GM18858 (cell line): ENCODE results near the gene SETBP1.

ENCODE experiments used
- ATAC-seq: cut with Tn5 transposase; IDR thresholded peaks from one replicate; pipeline ENCODE4 v1.9.1; 2021; ENCODE audit not compliant: unreplicated experiment

Gene SETBP1

DNA sequence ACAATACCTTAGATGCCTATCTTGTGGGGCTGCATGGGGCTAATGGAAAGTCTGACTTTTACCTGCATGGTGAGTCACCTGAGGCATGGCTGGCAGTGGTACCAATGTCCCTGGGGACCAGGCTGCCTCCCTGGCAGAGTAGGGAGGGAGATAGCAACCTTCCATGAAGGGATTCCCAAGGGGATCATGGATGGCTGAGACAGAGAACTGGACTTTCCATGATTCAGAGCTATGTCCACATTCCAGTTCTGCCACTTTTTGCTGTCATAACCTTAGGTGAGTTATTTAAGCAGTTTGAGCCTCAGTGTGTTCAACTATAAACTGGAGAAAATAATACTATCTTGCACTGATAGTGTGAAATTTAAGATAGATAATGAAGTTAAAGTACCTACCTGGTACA, 178.6 kb downstream of the SETBP1 start:
- ATAC-seq, result no peak

DNA sequence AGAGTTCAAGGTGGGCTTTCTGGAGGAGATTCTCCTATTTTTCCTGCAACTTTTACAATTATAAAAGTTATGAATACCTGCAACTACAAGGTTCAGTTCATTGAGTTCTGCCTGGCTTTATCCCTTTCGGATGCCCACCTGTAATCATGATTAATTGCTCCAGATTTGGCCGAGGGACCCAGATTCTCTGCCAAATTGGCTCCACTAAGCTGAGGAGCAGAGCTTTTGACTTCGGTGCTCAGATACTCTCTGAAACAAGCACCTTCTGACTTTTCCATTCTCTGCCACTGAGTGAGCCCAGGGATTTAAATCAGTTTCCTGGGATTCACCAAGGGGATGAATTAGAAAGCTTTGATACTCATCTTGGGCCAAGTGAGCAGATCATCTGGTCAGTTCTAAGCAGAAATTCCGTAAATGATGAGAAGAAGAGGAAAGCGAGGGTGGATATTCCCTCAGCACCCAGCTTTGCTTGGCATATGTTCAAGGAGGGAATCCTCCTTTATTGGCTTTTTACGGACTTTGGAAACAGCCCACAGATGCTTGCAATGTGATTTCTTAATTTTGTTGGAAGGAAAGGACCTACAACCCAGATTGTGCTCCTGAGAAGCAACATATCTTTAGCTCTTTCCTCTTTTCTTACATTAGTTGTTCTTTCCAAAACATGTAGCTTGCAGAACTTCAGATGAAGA, 179.2 kb downstream of the SETBP1 start:
- ATAC-seq, result no peak

DNA sequence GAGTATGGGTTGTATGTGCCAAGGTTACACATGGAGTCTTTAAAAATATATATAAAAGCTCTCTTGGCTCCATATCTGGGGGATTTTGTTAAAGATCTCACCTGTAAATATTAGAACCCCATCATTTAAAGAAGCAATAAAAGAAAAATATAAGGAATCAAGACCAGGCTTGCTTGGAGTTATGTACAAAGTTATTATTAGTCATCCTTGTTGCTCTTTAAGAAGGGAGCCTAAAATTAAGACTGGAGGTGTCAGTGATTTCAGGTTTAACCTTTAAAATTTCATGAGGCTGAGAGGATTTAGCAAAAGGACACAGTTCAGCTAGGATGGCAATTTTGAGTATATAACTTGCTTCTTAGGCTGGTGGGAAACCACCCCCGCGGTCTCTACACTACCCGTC, 181.4 kb downstream of the SETBP1 start:
- no peak for ATAC-seq

DNA sequence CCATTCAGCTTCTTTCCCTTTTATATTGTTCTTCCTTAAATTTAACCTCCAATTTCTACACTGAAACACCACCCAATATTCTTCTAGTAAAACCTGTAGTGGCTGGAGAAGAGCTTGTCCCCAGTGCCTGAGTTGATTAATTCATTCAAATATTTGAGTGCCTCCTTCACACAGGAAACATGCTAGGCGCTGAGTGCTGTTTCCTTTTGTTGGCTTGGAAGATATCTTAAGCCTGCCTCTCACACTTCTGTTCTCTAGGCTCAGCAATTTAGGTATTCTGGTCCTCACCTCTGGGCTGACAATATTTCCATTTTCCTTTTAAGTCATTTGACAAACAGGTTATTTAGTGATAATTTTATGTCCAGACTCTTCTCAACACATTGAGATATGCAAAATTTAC, 185.4 kb downstream of the SETBP1 start:
- ATAC-seq, result no peak

DNA sequence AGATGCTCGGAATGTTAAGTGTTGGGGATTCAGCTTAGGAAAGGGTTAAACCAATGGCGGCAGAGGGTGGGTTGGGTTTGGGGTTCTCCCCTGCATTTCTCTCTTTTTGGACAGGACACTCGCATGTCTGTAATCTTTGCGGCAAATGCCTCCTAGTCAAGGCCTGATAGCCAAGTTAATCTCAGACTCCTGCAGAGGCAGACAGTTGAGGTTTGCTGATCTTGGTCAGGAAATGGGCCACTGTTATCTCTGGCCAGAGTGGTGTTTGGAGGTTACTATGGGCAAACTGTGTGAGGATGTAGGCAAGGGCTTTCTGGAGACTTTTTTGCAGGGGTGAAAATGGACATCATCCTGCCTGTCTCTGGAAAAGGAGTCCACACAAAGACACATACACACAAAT, 188.8 kb downstream of the SETBP1 start:
- no peak for ATAC-seq

DNA sequence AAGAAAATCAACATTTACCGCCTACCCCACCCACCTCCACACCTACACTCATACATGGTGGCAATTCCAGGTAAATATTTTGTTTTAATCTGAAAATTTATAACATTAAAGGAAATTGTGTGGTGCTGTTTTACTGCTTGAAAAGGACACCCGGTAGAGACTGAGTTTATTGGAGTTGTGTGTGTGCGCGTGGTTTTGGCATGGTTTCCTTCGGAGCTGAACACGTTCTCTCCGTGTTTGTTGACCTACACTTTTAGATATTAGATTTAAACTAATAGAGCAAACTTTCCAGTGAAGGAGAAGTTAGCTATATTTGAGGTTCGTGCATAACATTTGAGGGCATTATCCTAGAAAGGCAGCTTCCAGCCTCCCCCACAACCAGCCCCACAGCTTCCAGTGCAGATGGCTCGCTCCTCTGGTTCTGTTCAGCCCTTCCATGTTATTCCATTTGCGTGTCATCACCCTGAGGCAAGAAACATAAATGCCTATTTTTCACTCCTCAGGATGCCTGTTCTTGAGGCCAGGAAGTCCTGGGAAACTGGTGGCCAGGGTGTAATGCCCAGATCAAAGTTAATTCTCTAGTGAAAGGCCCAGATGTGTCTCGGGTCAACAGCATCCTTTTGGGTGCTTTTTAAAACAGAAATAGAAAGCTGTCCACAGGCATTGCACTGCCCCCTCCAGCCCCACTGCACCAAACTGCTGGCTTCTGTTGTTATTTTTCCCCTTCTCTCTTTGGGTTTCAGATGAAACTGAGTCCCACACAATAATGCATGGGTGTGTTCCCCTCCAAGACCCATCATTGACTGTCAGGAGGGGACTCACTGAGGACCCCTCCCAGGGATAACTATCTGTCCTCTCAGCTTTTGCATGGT, 190.2 kb downstream of the SETBP1 start:
- peak; percentile 27 for ATAC-seq

DNA sequence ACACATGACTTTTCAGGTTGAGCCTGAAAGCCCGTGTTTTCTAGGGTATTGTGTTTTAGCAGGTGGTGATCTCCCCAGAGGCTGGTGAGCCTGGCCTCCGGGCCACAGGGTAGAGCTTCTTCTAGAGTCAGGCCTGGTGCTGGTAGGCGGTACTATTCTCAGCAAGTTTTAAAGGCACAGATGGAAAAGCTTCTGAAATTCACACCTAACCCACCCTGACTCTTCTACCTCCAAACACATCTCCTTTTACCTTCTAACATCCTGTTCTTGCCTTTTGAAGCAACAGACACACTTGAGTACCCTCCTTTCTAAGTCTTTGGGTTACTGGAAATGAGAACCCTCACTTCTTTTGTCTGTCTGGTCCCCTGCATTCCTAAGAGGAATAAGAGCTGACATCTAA, 191.1 kb downstream of the SETBP1 start:
- ATAC-seq, result peak; percentile 84

DNA sequence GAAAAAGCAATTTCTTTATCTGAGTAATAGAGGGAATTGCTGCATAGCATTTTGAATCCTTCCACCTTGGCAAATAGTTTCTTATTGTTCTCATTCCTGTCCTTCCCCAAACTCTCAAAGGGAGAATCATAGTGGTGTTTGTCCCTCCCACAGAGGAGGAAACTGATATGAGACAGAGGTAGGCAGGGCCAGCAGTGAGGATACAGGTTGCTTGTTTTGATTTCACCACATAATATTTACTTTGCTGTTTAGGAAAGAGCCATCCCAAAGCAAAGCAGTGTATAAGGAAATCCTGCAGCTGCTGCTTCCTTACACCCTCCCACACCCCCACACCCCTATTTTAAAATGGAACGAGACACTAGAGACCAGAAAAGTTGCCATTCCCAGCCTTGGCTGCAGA, 195.3 kb downstream of the SETBP1 start:
- no peak for ATAC-seq

DNA sequence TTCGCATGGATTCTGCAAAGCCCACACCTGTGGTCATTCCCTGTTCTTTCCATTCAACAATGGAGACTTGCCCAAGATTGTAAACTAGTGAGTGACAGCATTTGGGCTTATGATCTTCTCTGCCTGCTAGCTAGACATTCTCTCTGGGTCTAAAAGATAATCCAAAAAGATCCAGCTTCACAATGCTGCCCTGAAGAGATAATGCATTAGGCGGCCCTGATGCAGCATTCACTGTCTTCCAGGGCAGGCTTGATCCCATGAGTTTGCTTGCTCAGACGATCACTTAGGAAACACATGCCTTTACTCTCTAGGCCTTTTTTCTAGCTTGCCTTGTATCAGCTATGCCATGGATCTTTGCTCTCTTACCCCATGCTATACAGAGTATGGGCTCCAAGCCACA, 196.1 kb downstream of the SETBP1 start:
- ATAC-seq, result no peak

DNA sequence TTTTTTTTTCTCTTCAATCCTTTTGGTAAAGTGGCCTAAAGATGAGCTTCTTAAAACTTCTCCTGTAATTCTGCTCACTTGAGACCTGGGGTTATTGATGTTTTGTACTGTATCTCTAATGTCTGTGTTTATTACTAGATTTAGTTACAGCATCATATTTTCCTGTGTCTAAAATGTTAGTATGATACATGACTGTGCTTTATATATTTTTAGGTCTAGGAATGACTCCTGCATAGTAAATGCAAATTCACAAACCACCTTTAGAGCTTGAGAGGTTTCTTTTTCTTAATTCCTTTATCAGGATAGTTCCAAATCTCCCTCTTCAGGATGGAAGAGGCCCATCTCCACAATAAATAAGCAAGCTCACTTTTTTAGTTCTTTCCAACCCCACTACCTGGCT, 197.6 kb downstream of the SETBP1 start:
- ATAC-seq, result no peak

DNA sequence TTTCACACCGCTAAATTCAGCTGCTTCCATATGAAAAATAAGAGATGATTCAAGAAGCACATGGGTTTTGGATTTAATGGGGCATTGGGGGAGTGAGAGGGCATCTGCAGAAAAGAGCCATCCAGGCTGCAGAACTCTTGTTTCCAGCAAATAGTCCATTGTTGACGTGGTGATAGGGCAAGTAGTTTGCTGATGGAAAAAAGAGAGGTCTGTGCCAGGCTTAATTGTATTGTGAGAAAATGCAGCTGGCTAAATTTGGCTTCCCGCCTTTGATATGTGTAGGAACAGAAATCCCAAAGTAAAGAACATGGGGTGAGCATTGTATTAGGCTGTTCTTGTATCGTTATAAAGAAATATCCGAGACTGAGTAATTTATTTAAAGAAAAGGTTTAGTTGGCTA, 199.5 kb downstream of the SETBP1 start:
- ATAC-seq, result no peak

DNA sequence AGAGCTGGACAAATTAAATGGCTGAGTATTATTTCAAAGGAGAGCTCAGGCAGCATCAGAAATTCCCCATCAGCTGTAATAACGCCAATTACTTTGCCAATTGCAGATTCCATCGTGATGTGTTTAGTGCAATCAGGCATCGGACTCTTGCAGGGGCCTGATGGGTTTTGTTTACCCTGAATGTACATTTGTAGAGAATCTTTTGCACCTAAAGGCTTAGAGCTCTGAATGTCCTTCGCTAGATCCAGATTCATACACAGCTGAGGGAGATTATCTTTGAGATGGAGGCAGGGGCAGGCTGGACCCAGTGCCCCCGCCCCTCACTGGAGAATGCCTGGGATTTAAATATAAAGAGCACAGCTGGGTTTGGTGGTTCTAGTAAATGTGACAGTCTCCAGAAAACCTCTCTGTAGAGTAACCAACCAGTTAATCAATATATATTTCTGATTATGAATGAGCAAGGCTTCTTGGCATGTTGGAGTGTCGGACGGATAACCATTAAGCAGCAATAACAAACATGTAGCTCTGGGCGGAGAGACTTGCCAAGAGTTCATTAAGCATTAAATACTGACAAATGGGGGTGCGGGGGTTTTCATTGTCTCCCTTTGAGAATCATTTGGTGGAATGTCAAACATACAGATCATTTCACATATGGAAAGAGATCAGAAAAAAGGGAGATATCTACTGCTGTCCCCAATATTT, 200.9 kb downstream of the SETBP1 start:
- no peak for ATAC-seq

DNA sequence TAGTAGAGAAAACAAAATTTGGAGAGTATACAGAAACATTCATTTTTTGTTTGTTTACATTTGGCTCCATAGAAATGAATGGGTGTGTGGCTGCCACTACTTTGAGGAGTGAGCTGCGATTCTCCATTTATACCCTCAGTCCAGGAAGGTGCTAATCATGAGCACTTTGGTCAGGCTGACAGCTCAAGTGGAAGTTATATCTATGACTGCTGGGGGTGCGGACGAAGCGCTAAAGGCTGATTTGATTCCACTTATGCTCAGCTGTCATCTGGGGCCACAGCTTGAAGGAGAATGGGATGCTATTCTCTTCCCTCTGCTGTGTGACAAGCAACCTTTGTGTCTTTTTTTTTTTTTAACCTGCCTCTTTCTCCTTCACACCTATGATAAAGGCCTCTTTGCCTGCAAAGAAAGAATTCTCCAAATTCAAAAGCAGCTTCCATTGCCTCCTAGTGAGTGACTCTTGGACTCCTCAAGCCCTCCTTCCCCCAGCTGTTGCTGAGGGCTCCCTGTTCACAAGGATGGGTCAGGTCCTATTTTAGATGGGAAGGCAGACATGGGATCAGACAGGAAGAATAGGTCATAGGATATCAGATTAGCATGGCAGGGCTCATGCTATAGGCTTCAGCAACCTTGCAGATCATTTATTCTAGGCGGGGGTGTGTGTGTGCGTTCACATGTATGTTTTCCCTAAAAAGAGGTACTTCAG, 201.6 kb downstream of the SETBP1 start:
- no peak for ATAC-seq

DNA sequence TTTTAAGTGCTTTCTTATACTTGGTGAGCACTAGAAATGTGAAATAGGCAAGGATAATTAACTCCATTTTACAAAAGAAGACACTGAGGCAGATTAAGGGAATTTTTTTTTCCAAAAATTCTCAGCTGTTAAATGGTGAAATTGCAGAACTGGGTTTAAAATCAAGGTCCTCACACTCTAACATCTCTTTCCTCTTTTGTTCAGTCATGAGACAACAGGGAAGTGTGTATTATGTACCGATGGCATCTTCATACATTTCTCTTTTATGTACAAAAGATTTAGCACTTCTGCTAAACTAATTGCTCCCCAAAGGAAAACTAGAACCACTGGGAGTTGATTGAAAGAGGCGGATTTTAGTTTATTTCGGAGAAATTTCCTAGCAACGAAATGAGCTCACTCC, 203.0 kb downstream of the SETBP1 start:
- ATAC-seq, result no peak

DNA sequence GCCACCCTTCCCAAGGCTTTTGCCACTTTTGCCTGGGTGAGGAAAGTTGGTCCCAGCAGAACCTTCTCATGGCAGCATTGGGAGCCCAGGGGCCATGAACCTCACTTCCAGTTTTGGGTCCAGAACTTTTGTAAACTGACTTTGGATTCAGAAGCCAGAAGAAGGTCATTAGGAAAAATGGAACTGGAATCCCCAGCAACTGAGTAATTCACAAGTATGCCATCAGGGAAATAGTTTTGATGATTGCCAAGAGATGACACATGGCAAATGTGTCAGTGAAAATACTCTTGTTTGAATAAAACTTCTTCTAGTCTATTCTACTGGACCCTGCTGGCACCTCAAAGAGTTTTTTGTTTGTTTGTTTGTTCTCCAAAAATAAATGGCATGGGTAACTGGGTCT, 203.7 kb downstream of the SETBP1 start:
- no peak for ATAC-seq

DNA sequence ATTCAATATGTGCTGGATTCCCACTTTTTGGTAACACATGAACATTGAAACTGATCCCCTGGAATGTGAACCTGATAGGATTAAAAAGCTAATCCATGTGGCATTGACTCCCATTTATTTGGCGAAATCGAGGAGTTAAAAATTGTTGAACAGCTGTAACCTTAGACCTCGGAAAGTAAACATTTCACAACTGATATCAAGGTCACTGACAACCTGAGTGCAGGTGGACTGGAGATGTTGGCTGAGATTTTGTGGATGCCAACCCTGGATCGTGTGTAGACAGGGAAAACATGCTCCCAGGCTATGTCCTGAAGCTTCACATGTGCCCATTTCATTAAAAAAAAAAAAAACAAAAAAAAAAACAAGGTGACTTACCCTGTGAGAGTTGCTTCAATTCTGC, 204.8 kb downstream of the SETBP1 start:
- ATAC-seq, result no peak

DNA sequence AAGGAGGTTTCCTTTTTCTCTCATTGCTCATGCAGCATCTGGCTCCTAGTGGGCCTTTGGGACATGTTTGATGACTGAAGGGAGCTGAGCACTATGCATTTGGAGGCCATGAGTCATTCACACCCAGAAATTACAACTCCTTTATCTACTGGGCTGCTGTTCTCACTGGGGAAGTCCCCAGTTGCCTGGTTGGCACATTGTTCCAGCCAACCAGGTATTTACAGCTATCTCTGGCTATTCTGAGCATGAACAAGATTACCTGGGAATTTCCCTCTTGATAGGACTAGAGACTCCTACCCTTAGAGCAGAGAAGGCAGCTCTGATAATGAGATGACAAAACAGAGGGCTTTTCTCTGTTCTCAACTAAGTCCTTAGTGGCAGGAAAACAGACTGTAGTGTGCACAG, 206.5 kb downstream of the SETBP1 start:
- ATAC-seq, result peak; percentile 96

DNA sequence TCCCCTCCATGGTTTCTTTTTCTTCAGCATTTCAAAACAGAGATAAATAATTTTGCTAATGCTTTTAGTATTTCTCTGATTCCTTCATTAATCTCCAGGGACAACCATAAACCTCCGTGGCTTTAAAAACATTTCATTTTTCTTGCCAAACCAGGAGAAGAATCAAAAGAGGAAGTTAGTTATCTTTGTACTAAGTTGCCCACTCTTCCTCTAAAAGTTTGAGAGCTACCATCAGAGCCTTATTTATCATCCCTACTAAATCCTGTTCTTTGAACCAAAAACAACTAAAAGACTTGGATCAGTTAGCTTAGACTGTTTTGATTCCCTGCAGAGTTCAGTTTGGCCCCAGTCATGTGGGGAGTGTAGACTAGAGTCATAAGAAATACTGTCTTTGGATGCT, 208.4 kb downstream of the SETBP1 start:
- ATAC-seq, result no peak

DNA sequence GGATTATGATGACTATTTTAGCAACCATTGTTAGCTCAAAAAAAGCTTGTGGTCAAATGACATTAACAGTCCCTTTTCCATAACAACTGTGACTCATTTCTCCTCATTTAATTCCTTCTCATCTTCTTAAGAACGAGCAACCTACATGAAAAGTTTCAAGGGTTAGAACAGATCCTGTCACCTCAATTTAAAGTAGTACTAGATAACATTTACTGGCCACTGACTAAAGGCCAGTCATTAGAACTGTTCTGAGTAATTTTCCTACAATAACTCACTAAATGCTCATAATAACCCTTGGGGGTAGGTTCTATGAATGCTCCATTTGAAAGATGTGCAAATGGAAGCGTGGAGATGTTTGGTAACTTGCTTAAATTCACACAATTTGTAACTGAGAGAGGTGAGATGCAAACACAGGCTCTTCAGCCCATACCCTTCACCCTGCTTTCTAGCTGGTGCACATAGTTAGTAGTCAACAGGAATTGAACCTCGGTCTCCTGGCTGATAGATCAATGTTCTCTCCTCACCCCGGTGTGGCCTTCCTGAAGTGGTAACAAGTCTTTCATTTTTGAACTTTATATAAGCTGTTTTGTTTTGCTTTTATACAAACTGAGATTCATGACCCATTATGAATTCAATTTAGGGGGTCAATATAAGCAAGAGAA, 212.5 kb downstream of the SETBP1 start:
- no peak for ATAC-seq

DNA sequence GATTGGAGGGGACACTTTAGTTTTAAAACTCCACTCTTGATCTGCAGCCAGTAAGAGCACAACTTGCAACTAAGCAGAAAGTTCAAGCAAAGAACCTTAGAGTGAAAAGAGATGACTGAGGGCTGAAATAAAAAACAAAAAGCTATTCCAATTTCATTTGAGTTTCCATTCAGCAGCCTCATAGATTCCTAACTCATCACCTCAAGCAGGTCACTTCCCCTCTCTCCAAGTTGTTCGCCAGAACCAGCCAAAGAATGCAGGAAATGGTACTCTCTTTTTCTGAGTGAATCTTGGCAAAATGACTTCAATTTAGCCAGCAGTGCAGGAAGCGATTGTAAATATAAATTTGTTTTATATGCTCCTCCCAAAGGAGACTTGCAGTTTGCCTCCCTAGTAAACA, 213.3 kb downstream of the SETBP1 start:
- no peak for ATAC-seq
